D721Med (cell line): ENCODE measurements around the gene CDC37L1.
A peak's percentile ranks its signal among the peaks of the same experiment; 100 is the strongest.
"Not testable (repeated sequence)": the region's sequence is repeated elsewhere in the genome, so short reads cannot be mapped to it uniquely, and the experiment has no call there.

Source experiments
- DNase-seq: peaks from one replicate; pipeline ENCODE4 v3.0.0; 2011; ENCODE audit warnings: low spot score; ENCODE audit not compliant: insufficient read length
- FAIRE-seq: peaks from 2 replicates; lab custom pipeline; 2011; peaks lifted over from hg19 to GRCh38; lab: Jason Lieb, UNC
- TF ChIP-seq, protein P1 (sequence below): IDR thresholded peaks from 2 replicates; pipeline ENCODE4 v1.5.1; 2012; ENCODE audit warnings: mild to moderate bottlenecking, control low read depth; ENCODE audit not compliant: insufficient read depth; ENCODE audit errors: missing control alignments

CDC37L1 gene

DNA sequence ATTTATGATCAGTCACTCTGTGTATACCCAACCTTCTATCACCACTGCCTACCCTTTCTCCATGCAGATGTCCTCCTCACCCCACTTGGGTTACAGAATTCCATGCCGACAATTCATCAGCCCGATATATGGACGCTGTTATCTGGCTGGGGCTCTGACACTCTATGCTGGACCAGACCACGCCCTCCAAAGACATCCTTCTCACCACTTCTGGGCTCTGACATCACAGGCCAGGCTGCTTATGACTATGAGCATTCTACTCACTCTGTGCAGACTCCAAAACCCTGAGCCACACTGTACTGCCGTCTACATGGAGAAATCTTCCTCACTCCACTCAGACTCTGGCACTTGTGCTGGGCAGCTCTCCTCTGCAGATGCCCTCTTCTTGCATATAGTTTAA is 69.2 kb downstream of the CDC37L1 start:
- no peak for FAIRE-seq
- TF ChIP-seq, protein P1, sequence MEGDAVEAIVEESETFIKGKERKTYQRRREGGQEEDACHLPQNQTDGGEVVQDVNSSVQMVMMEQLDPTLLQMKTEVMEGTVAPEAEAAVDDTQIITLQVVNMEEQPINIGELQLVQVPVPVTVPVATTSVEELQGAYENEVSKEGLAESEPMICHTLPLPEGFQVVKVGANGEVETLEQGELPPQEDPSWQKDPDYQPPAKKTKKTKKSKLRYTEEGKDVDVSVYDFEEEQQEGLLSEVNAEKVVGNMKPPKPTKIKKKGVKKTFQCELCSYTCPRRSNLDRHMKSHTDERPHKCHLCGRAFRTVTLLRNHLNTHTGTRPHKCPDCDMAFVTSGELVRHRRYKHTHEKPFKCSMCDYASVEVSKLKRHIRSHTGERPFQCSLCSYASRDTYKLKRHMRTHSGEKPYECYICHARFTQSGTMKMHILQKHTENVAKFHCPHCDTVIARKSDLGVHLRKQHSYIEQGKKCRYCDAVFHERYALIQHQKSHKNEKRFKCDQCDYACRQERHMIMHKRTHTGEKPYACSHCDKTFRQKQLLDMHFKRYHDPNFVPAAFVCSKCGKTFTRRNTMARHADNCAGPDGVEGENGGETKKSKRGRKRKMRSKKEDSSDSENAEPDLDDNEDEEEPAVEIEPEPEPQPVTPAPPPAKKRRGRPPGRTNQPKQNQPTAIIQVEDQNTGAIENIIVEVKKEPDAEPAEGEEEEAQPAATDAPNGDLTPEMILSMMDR: no peak
- DNase-seq: no peak

DNA sequence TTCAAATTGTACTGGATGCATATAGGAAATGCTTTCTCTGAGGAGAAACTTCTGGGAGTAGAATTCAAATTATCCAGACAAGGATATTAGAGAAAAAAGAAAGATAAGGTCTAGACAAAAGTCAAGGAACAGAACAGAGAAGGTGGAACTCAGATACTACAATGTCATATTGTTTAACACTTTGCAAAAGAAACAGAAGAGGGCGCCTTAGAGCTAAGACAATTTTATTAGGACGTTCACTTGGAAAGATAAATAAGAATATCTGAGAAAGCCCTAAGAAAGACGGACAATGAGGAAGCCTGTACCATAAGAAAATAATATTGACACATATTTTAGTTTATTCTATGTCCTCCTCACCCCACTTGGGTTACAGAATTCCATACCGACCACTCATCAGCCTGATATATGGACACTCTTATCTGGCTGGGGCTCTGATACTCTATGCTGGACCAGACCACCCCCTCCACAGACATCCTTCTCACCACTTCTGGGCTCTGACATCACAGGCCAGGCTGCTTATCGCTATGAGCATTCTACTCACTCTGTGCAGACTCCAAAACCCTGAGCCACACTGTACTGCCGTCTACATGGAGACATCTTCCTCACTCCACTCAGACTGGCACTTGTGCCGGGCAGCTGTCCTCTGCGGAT is 70.8 kb downstream of the CDC37L1 start:
- FAIRE-seq: no peak
- DNase-seq: no peak
- TF ChIP-seq, protein P1: peak; percentile 71

DNA sequence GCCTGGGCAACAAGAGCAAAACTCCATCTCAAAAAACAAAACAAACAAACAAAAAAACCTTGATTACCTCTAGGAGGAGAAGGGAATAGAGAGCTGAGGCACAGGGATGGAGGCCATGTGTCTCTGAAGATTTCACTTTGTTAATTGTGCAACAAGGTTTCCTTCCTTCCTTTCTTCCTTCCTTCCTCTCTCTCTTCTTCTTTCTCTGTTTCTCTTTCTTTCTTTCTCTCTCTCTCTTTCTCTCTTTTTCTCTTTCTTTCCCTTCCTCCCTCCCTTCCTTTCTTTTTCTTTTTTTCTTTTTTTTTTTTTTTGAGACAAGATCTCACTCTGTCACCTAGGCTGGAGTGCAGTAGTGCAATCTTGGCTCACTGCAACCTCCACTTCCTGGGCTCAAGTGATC is 75.2 kb downstream of the CDC37L1 start:
- not testable (repeated sequence) for FAIRE-seq, DNase-seq

DNA sequence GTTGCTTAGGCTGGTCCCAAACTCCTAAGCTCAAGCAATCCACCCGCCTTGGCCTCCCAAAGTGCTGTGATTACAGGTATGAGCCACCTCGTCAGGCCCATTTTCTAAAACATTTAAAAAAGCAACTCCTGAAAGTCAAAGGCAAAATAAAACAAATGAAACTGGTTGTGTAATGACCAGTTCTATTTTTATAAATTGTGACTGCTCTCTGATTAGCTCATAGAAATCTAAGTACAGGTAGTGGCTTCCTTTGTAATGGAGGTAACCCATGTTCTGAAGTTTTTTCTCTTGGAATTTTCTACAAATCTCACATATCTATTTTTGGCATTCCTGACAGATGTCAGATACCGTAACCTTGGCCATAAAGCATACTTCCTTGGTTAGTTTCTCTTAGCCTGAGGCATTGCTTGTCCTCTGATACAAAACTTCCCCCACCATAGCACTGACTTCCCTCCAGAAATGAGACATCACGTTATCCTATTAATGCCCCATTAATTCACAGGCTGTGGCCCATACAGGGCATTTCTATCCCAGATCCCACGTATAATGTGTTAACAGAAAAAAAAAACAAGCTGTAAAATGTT is 75.7 kb downstream of the CDC37L1 start:
- TF ChIP-seq, protein P1: no peak
- no peak for FAIRE-seq
- DNase-seq: no peak

DNA sequence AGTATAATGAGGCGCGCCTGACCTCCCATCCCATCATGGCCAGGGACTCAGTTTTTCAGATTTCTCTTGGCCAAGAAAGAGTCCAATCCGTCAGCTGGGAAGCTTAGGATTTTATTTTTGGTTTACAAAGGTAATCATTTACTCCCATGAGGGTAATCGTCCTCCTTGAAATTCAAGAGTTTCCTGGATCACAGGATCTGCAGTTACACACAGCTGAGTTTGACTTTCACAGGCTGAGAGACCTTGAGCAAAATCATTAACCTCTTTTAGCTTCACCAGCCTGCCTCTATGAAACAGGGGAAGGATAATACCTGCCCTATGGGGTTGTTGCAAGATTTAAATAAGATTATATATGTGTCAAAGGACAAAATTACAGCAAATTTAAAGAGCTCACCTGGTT is 77.1 kb downstream of the CDC37L1 start:
- DNase-seq (no peak), FAIRE-seq (no peak)

More for the DNA sequence above, 77.1 kb downstream of the CDC37L1 start:
- TF ChIP-seq, protein P1: no peak
